ENCODE measurements around the gene STK17B.

The STK17B gene

DNA sequence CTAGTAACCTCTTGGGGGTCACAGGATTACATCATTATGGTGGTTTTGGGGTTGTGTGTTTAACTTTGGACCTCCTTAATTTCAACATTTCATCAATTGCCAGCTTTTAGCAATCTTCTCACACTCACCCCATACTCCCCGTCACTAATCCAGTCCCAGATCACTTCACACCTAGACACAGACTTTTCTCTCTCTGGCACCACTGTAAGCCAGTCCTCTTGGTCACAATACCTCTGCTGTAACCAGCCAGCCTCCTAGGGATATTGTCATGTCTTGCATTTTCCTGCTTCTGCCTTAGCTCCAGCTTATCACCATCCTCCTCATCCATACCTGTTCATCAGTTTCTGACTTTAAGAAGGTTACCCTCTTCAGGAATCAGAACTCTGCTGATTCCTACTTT is 1.6 kb upstream of the STK17B start:
- TF ChIP-seq EZH2 (IDR thresholded peaks at IDR 0.05; ENCODE audit: borderline replicate concordance, low read depth, low read length, severe bottlenecking) = no peak
- no peak for TF ChIP-seq CTCF (IDR thresholded peaks at IDR 0.05; ENCODE audit: borderline replicate concordance, extremely low read depth, low read length, poor library complexity, severe bottlenecking)
- H3K27ac ChIP-seq (ENCODE audit: low read length) = peak overlapping the region; percentile 91
- peak overlapping the region in 1 of 2 experiments; percentile 16; a peak in 1 of 4 replicates for H3K4me3 ChIP-seq (ENCODE audit: low read depth in 1 of 2, low read length in 2 of 2)
- H3K4me2 ChIP-seq (ENCODE audit: insufficient read depth, low read length) = peak overlapping the region; percentile 84
- DNase-seq (no peak), ATAC-seq (ENCODE audit: insufficient read depth, low read depth) (no peak)
- H3K79me2 ChIP-seq (ENCODE audit: insufficient read depth, low read length) = peaks cover 81% of the 10 kb centered on the region
- no peak overlapping the region for H2AFZ ChIP-seq (ENCODE audit: low read depth, low read length)
- no peaks in the 10 kb centered on the region for H3K9me3 ChIP-seq (ENCODE audit: insufficient read depth, low read length, severe bottlenecking)
- H3K9ac ChIP-seq (ENCODE audit: low read depth, low read length) = peak overlapping the region; percentile 69; the same call in 1 of the 2 replicates
- no peaks in the 10 kb centered on the region for H3K27me3 ChIP-seq (ENCODE audit: insufficient read depth, low read length, poor library complexity)
- peaks cover 22% of the 10 kb centered on the region for H3K36me3 ChIP-seq (ENCODE audit: insufficient read depth, low read length)
- peaks cover 68% of the 10 kb centered on the region for H3K4me1 ChIP-seq (ENCODE audit: insufficient read depth, low read length)
- peaks cover 30% of the 10 kb centered on the region for H4K20me1 ChIP-seq (ENCODE audit: insufficient read depth, low read length)

- Histone ChIP-seq H3K4me2 (ENCODE audit: insufficient read depth, low read length) (peak overlapping the region; percentile 84), H3K4me3 (ENCODE audit: low read depth in 1 of 2, low read length in 2 of 2) (peak overlapping the region; percentile 17 to 65; a peak in 3 of 4 replicates), H4K20me1 (ENCODE audit: insufficient read depth, low read length) (peaks cover 40% of the 10 kb centered on the region), H3K9me3 (ENCODE audit: insufficient read depth, low read length, severe bottlenecking) (no peaks in the 10 kb centered on the region), H2AFZ (ENCODE audit: low read depth, low read length) (peak overlapping the region; percentile 54), H3K27ac (ENCODE audit: low read length) (peak overlapping the region; percentile 91), H3K27me3 (ENCODE audit: insufficient read depth, low read length, poor library complexity) (no peaks in the 10 kb centered on the region), H3K4me1 (ENCODE audit: insufficient read depth, low read length) (peaks cover 68% of the 10 kb centered on the region), H3K36me3 (ENCODE audit: insufficient read depth, low read length) (peaks cover 31% of the 10 kb centered on the region), H3K79me2 (ENCODE audit: insufficient read depth, low read length) (peaks cover 87% of the 10 kb centered on the region), H3K9ac (ENCODE audit: low read depth, low read length) (peak overlapping the region; percentile 69)
- DNase-seq = no peak
- no peak; the same call in 2 of the 3 replicates for ATAC-seq (ENCODE audit: insufficient read depth, low read depth)
- TF ChIP-seq CTCF (IDR thresholded peaks at IDR 0.05; ENCODE audit: borderline replicate concordance, extremely low read depth, low read length, poor library complexity, severe bottlenecking) (no peak), EZH2 (IDR thresholded peaks at IDR 0.05; ENCODE audit: borderline replicate concordance, low read depth, low read length, severe bottlenecking) (no peak)
Measured at GRCh38 chr2:196171946-196172345, 568 bp upstream of the STK17B start.

DNA sequence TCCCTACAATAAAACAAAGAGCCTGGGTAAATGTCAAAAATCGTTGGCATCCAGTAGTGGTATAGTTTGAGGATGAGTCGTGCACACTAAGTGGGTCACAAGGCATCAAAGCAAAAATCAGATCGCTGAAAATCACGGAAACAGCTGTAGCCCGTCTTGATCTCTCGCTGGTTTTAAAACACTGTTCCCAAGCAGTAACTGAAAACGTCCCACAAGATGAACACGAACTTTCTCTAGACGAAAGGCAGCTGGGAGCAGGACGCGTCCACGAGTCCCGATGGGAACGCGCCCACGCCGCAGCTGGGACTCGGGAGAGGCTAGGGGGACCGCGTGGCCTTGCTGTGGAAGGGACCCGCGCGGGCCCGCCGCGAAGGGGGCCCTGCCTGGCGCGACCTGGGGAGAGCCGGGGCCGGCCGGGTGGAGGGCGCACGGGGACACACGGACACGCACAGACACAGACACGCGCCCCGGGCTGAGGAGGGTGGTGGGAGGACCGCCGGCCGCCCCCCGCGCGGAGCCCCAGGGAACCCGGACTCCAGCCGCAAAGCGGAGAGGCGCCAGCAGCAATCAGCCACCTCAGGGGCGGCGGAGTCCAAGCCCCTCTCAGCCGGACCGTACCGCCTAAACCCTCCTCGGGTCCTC is 651 bp downstream of the STK17B start:
- ATAC-seq (ENCODE audit: insufficient read depth, low read depth) (peak; percentile 46), DNase-seq (peak; percentile 72)
- peaks cover 96% of the 10 kb centered on the region for H3K79me2 ChIP-seq (ENCODE audit: insufficient read depth, low read length)
- H3K36me3 ChIP-seq (ENCODE audit: insufficient read depth, low read length) = peaks cover 41% of the 10 kb centered on the region
- H3K4me1 ChIP-seq (ENCODE audit: insufficient read depth, low read length) = peaks cover 68% of the 10 kb centered on the region
- H3K9me3 ChIP-seq (ENCODE audit: insufficient read depth, low read length, severe bottlenecking) = no peaks in the 10 kb centered on the region
- H4K20me1 ChIP-seq (ENCODE audit: insufficient read depth, low read length) = peaks cover 50% of the 10 kb centered on the region
- no peak overlapping the region for H2AFZ ChIP-seq (ENCODE audit: low read depth, low read length)
- H3K4me3 ChIP-seq (ENCODE audit: low read depth in 1 of 2, low read length in 2 of 2) = peak overlapping the region; percentile 67 to 81
- peak overlapping the region; percentile 91 for H3K27ac ChIP-seq (ENCODE audit: low read length)
- TF ChIP-seq EZH2 (IDR thresholded peaks at IDR 0.05; ENCODE audit: borderline replicate concordance, low read depth, low read length, severe bottlenecking) (no peak), CTCF (IDR thresholded peaks at IDR 0.05; ENCODE audit: borderline replicate concordance, extremely low read depth, low read length, poor library complexity, severe bottlenecking) (no peak)
- no peaks in the 10 kb centered on the region for H3K27me3 ChIP-seq (ENCODE audit: insufficient read depth, low read length, poor library complexity)
- H3K9ac ChIP-seq (ENCODE audit: low read depth, low read length) = peak overlapping the region; percentile 94
- peak overlapping the region; percentile 80 for H3K4me2 ChIP-seq (ENCODE audit: insufficient read depth, low read length)
